ENCODE data around the gene OBSL1. TPM values are rescaled to one million over a fixed set of nuclear protein-coding genes. Genes with fewer than 3 reads are reported as not detected.

The OBSL1 gene
- total and polyA plus RNA-seq, 4 donors = 14.2 to 35.3 (median 27.3) TPM

GRCh38 chr2:219506153-219506801, 65.1 kb downstream of the OBSL1 start:
- Histone ChIP-seq H3K27ac (ENCODE audit: low read depth in 1 of 2, low read length in 2 of 2) (no peak overlapping the region), H3K36me3 (ENCODE audit: control insufficient read depth in 4 of 4, insufficient read depth in 3 of 4, low read depth in 1 of 4, low read length in 3 of 4) (peaks cover 14 to 34% (median 15%) of the 10 kb centered on the region in 4 donors), H3K9ac (ENCODE audit: low read depth in 1 of 2, low read length in 2 of 2) (no peak overlapping the region), H3K27me3 (ENCODE audit: control insufficient read depth in 4 of 4, insufficient read depth in 4 of 4, low read length in 3 of 4) (no peaks in the 10 kb centered on the region), H3K9me3 (ENCODE audit: control insufficient read depth in 4 of 4, low read length in 3 of 4) (no peaks in the 10 kb centered on the region), H3K4me1 (ENCODE audit: control insufficient read depth in 4 of 4, insufficient read depth in 4 of 4, low read length in 3 of 4) (peaks cover 0 to 9% (median 6%) of the 10 kb centered on the region in 4 donors), H3K4me3 (ENCODE audit: low read depth in 1 of 3, low read length in 3 of 3) (no peak overlapping the region)
- TF ChIP-seq FOXA2 (IDR thresholded peaks at IDR 0.05) = no peak
- no peak for TF ChIP-seq FOXA1 (IDR thresholded peaks at IDR 0.05)
- TF ChIP-seq RXRA (IDR thresholded peaks at IDR 0.05) = no peak
- no peak for TF ChIP-seq HNF4A (conservative IDR thresholded peaks at IDR 0.05)
- TF ChIP-seq CTCF (IDR thresholded peaks at IDR 0.05; ENCODE audit: low read depth, low read length, missing input control) = no peak
- TF ChIP-seq REST (IDR thresholded peaks at IDR 0.05) = no peak
- TF ChIP-seq MAX (IDR thresholded peaks at IDR 0.05) = no peak
- no peak for TF ChIP-seq EGR1 (IDR thresholded peaks at IDR 0.05; ENCODE audit: low read depth in 2 of 2)
- TF ChIP-seq GABPA (IDR thresholded peaks at IDR 0.05 in 1 of 2, conservative IDR thresholded peaks at IDR 0.05 in 1 of 2) = no peak
- TF ChIP-seq ATF3 (IDR thresholded peaks at IDR 0.05) = no peak
- no peak for TF ChIP-seq RAD21 (IDR thresholded peaks at IDR 0.05)
- no peak for TF ChIP-seq ZBTB33 (IDR thresholded peaks at IDR 0.05)
- TF ChIP-seq YY1 (IDR thresholded peaks at IDR 0.05) = no peak
- no peak for TF ChIP-seq TAF1 (conservative IDR thresholded peaks at IDR 0.05)
- no peak for TF ChIP-seq NR2F2 (IDR thresholded peaks at IDR 0.05)
- TF ChIP-seq JUND (IDR thresholded peaks at IDR 0.05) = no peak
- no peak for TF ChIP-seq SP1 (IDR thresholded peaks at IDR 0.05)
- TF ChIP-seq HNF4G (IDR thresholded peaks at IDR 0.05) = no peak
- 93% methylated on average over 23 of the region's 23 CpGs for WGBS
- DNase-seq (ENCODE audit: low spot score) = no peak

All from liver (tissue), 9 donors.